Activated naive CD4-positive, alpha-beta T cell (primary cell): ENCODE measurements around the gene ABCD1.
"Not testable (repeated sequence)": the region's sequence is repeated elsewhere in the genome, so short reads cannot be mapped to it uniquely, and the experiment has no call there.

Experiments used
- DNase-seq, 4 experiments: peaks; one replicate each; lab custom pipeline; 2025; lab: John Stamatoyannopoulos, UW

The ABCD1 gene

GRCh38 chrX:153709726-153710674 is 14.7 kb upstream of the ABCD1 start:
- no peak for DNase-seq

GRCh38 chrX:153714256-153714655 is 10.4 kb upstream of the ABCD1 start:
- DNase-seq: no peak

GRCh38 chrX:153717445-153717844 is 7.2 kb upstream of the ABCD1 start:
- no peak for DNase-seq

- no peak for DNase-seq
Measured at GRCh38 chrX:153719238-153719637, 5.4 kb upstream of the ABCD1 start.

GRCh38 chrX:153719701-153720100 is 5.0 kb upstream of the ABCD1 start:
- DNase-seq: no peak

GRCh38 chrX:153722704-153723350 is 1.8 kb upstream of the ABCD1 start:
- no peak for DNase-seq

GRCh38 chrX:153723351-153724251 is 1.1 kb upstream of the ABCD1 start:
- DNase-seq: peak in 1 of 4 experiments; percentile 70

- no peak for DNase-seq
Measured at GRCh38 chrX:153725039-153725831, 579 bp downstream of the ABCD1 start.

- no peak for DNase-seq
Measured at GRCh38 chrX:153725832-153726285, 1.2 kb downstream of the ABCD1 start.

GRCh38 chrX:153726286-153727122 is 1.8 kb downstream of the ABCD1 start:
- no peak for DNase-seq

- DNase-seq: no peak
Measured at GRCh38 chrX:153727123-153727931, 2.7 kb downstream of the ABCD1 start.

- no peak for DNase-seq
Measured at GRCh38 chrX:153728095-153728494, 3.4 kb downstream of the ABCD1 start.

GRCh38 chrX:153728951-153729631 is 4.4 kb downstream of the ABCD1 start:
- DNase-seq: no peak

GRCh38 chrX:153730115-153730514 is 5.5 kb downstream of the ABCD1 start:
- not testable (repeated sequence) for DNase-seq

GRCh38 chrX:153731117-153731844 is 6.6 kb downstream of the ABCD1 start:
- no peak for DNase-seq

GRCh38 chrX:153731845-153732215 is 7.2 kb downstream of the ABCD1 start:
- no peak for DNase-seq

- no peak for DNase-seq
Measured at GRCh38 chrX:153732401-153732800, 7.7 kb downstream of the ABCD1 start.

- DNase-seq: no peak
Measured at GRCh38 chrX:153733651-153734240, 9.1 kb downstream of the ABCD1 start.
